H1 (cell line): ENCODE data around the gene FUBP3. TPM values are rescaled to one million over a fixed set of nuclear protein-coding genes. Genes with fewer than 3 reads are reported as not detected.

Experiments used
- CTCF ChIA-PET: fragments of 300-600 bp; sonication (Branson Sonifier 250); formaldehyde crosslinking; loops from one replicate; lab custom pipeline; 2021; ENCODE audit not compliant: partially characterized antibody; lab: Charles Lee
- POLR2A ChIA-PET: fragments of 300-600 bp; sonication (Branson Sonifier 250); formaldehyde crosslinking; loops from one replicate; lab custom pipeline; 2021; ENCODE audit warnings: inconsistent platforms; ENCODE audit not compliant: partially characterized antibody; lab: Charles Lee
- DNase-seq, 2 experiments: peaks; one replicate each; pipeline versions ENCODE4 v3.0.0 to v3.0.0-alpha.2; 2010 to 2022; ENCODE audit warnings: low spot score in 2 of 2, low read depth in 1 of 2, mixed read lengths in 1 of 2
- FAIRE-seq: peaks from 2 replicates; lab custom pipeline; 2011; peaks lifted over from hg19 to GRCh38; lab: Jason Lieb, UNC
- H2AFZ ChIP-seq: 2 replicates; pipeline ENCODE4 v1.8.1; 2012; ENCODE audit warnings: low read length, inconsistent platforms
- H2AK5ac ChIP-seq: 2 replicates; pipeline ENCODE4 v1.6.1; 2013; ENCODE audit warnings: low read depth, low read length
- H2BK120ac ChIP-seq: replicated peaks from 2 replicates; pipeline ENCODE3; 2013; ENCODE audit warnings: low read depth, low read length, inconsistent platforms
- H2BK12ac ChIP-seq: 2 replicates; pipeline ENCODE4 v1.6.1; 2013; ENCODE audit warnings: low read depth, low read length
- H2BK15ac ChIP-seq: 2 replicates; pipeline ENCODE4 v1.6.1; 2013; ENCODE audit warnings: low read length
- H2BK20ac ChIP-seq: 2 replicates; pipeline ENCODE4 v1.6.1; 2013; ENCODE audit warnings: low read length
- H2BK5ac ChIP-seq: 2 replicates; pipeline ENCODE4 v1.6.1; 2013; ENCODE audit warnings: low read depth, low read length
- H3K14ac ChIP-seq: 2 replicates; pipeline ENCODE4 v1.6.1; 2013; ENCODE audit warnings: inconsistent platforms; ENCODE audit not compliant: insufficient read length
- H3K18ac ChIP-seq: 2 replicates; pipeline ENCODE4 v1.6.1; 2013; ENCODE audit warnings: low read length; ENCODE audit errors: extremely low read depth
- H3K23ac ChIP-seq: 2 replicates; pipeline ENCODE4 v1.6.1; 2013; ENCODE audit warnings: inconsistent platforms; ENCODE audit not compliant: insufficient read length
- H3K23me2 ChIP-seq: 2 replicates; pipeline ENCODE4 v1.6.1; 2013; ENCODE audit warnings: low read depth, low read length
- H3K27ac ChIP-seq: 2 replicates; pipeline ENCODE4 v1.6.1; 2011; ENCODE audit warnings: low read depth, low read length, inconsistent platforms
- H3K27me3 ChIP-seq, 4 experiments: replicated peaks in 1 of 4; 1 replicate in 1 of 4; 2 replicates in 3 of 4; pipeline versions ENCODE4 v1.6.1 to v1.8.1; 2011 to 2013; ENCODE audit warnings: low read length in 3 of 4, mild to moderate bottlenecking in 3 of 4, inconsistent platforms in 2 of 4, mixed read lengths in 2 of 4, moderate library complexity in 1 of 4; ENCODE audit not compliant: control insufficient read depth in 3 of 4, insufficient read depth in 3 of 4; ENCODE audit errors: extremely low read depth in 1 of 4
- H3K36me3 ChIP-seq, 4 experiments: 2 replicates each; pipeline versions ENCODE4 v1.6.1 to v1.8.1; 2011 to 2013; ENCODE audit warnings: mild to moderate bottlenecking in 4 of 4, low read length in 3 of 4, moderate library complexity in 2 of 4, control low read depth in 1 of 4, inconsistent platforms in 1 of 4; ENCODE audit not compliant: insufficient read depth in 4 of 4, control insufficient read depth in 2 of 4
- H3K4ac ChIP-seq: replicated peaks from 2 replicates; pipeline ENCODE3; 2013; ENCODE audit warnings: low read length, low read depth, mixed read lengths, inconsistent platforms; ENCODE audit not compliant: insufficient read length
- H3K4me1 ChIP-seq, 4 experiments: replicated peaks in 1 of 4; 1 replicate in 1 of 4; 2 replicates in 3 of 4; pipeline versions ENCODE4 v1.6.1 to v1.8.1; 2011 to 2013; ENCODE audit warnings: low read length in 3 of 4, inconsistent platforms in 2 of 4, mixed read lengths in 1 of 4; ENCODE audit not compliant: insufficient read depth in 4 of 4, control insufficient read depth in 3 of 4
- H3K4me2 ChIP-seq, 2 experiments: 2 replicates each; pipeline versions ENCODE4 v1.6.1 to v1.8.1; 2011 to 2013; ENCODE audit warnings: low read depth in 2 of 2, low read length in 2 of 2, control low read depth in 1 of 2, inconsistent platforms in 1 of 2, mild to moderate bottlenecking in 1 of 2; ENCODE audit not compliant: insufficient read depth in 1 of 2
- H3K4me3 ChIP-seq, 4 experiments: fragments of 200-600, 300-600 bp in 1 of 4; sonication (generic), shearing (Covaris generic), sonication (Bioruptor Twin) in 1 of 4; 2 replicates each; pipeline versions ENCODE4 v1.5.1 to v1.8.1; 2011 to 2016; ENCODE audit warnings: low read length in 4 of 4, low read depth in 3 of 4, control low read depth in 2 of 4, inconsistent platforms in 2 of 4, mild to moderate bottlenecking in 2 of 4, mixed read lengths in 1 of 4, moderate library complexity in 1 of 4; ENCODE audit not compliant: insufficient read depth in 2 of 4; ENCODE audit errors: extremely low read depth in 1 of 4
- H3K56ac ChIP-seq: replicated peaks from 2 replicates; pipeline ENCODE3; 2013; ENCODE audit warnings: low read depth, mild to moderate bottlenecking, mixed read lengths, low read length, inconsistent platforms; ENCODE audit not compliant: insufficient read length
- H3K79me1 ChIP-seq: 2 replicates; pipeline ENCODE4 v1.6.1; 2013; ENCODE audit warnings: low read depth, low read length, control low read depth
- H3K79me2 ChIP-seq, 2 experiments: 2 replicates each; pipeline versions ENCODE4 v1.6.1 to v1.8.1; 2012 to 2013; ENCODE audit warnings: low read length in 2 of 2, mild to moderate bottlenecking in 2 of 2, inconsistent platforms in 1 of 2; ENCODE audit not compliant: insufficient read depth in 2 of 2, control insufficient read depth in 1 of 2
- H3K9ac ChIP-seq, 4 experiments: replicated peaks in 1 of 4; 1 replicate in 1 of 4; 2 replicates in 3 of 4; pipeline versions ENCODE4 v1.6.1 to v1.8.1; 2011 to 2013; ENCODE audit warnings: low read depth in 3 of 4, low read length in 3 of 4, control low read depth in 2 of 4, mild to moderate bottlenecking in 2 of 4, moderate library complexity in 2 of 4, inconsistent platforms in 1 of 4; ENCODE audit errors: extremely low read depth in 1 of 4
- H3K9me3 ChIP-seq, 2 experiments: 2 replicates each; pipeline versions ENCODE4 v1.6.1 to v1.8.1; 2012 to 2013; ENCODE audit warnings: mild to moderate bottlenecking in 2 of 2, moderate library complexity in 2 of 2, control low read depth in 1 of 2, inconsistent platforms in 1 of 2, low read depth in 1 of 2, low read length in 1 of 2, mixed read lengths in 1 of 2; ENCODE audit not compliant: insufficient read depth in 2 of 2
- H4K20me1 ChIP-seq, 2 experiments: replicated peaks in 1 of 2; 2 replicates each; pipeline versions ENCODE3 to v1.8.1; 2011 to 2013; ENCODE audit warnings: inconsistent platforms in 2 of 2, low read length in 2 of 2, mild to moderate bottlenecking in 1 of 2; ENCODE audit not compliant: insufficient read depth in 2 of 2, control insufficient read depth in 1 of 2
- H4K5ac ChIP-seq: 2 replicates; pipeline ENCODE4 v1.6.1; 2013; ENCODE audit warnings: low read length, low read depth, mixed read lengths, inconsistent platforms; ENCODE audit not compliant: insufficient read length
- H4K8ac ChIP-seq: 2 replicates; pipeline ENCODE4 v1.8.0; 2013; ENCODE audit warnings: mild to moderate bottlenecking, moderate library complexity, low read length, inconsistent platforms; ENCODE audit not compliant: insufficient read depth; ENCODE audit errors: extremely low read depth
- H4K91ac ChIP-seq: replicated peaks from 2 replicates; pipeline ENCODE3; 2013; ENCODE audit warnings: low read length, mixed read lengths, inconsistent platforms; ENCODE audit not compliant: insufficient read length
- EP300 ChIP-seq, 2 experiments: IDR thresholded peaks; 1 replicate in 1 of 2; 2 replicates in 1 of 2; pipeline ENCODE4 v1.6.1; 2011 to 2012; ENCODE audit warnings: low read depth in 2 of 2, low read length in 2 of 2, mild to moderate bottlenecking in 2 of 2, borderline replicate concordance in 1 of 2, inconsistent platforms in 1 of 2, moderate library complexity in 1 of 2
- WGBS, 2 experiments: shearing (Covaris generic) in 1 of 2; methylation state at CpG; one replicate each; pipeline versions ENCODE4 v1.1.6 to v1.1.7; 2013 to 2015; ENCODE audit warnings: low lambda C conversion rate in 2 of 2, mixed read lengths in 2 of 2, inconsistent platforms in 1 of 2, low coverage in 1 of 2, missing lambda C conversion rate in 1 of 2; ENCODE audit not compliant: insufficient replicate concordance in 2 of 2, insufficient coverage in 1 of 2, insufficient read length in 1 of 2; ENCODE audit errors: extremely low coverage in 1 of 2, missing lambda C conversion rate in 1 of 2; 5-methylcytosine and 5-hydroxymethylcytosine counted together
- polyA plus RNA-seq, 7 experiments: library from polyadenylated mRNA; depleted of rRNA in 3 of 7; stranded (reverse) in 5 of 7; unstranded in 2 of 7; fragments of >200 nt in 5 of 7; fragments of 200-250 nt in 2 of 7; gene quantifications; 1 replicate in 5 of 7; 2 replicates in 1 of 7; 4 replicates in 1 of 7; pipeline versions ENCODE4 v1.2.1 to v1.2.3, GENCODE V29; 2011 to 2013; ENCODE audit warnings: missing spikeins in 2 of 7, mixed read lengths in 2 of 7
- total RNA-seq: library from RNA; stranded (reverse); fragmentation: NEBNext Ultra II Directional; extraction: Animal tissue kit (Norgen Biotek cat#: 25700); gene quantifications from 2 replicates; pipeline ENCODE4 v1.2.1, GENCODE V29; 2021

FUBP3 gene
- total and polyA plus RNA-seq, 2 of the 8 experiments (the other 6 are each of a cell fraction or from before 2014, with no cell fraction given): 23.7 to 76.4 TPM

DNA sequence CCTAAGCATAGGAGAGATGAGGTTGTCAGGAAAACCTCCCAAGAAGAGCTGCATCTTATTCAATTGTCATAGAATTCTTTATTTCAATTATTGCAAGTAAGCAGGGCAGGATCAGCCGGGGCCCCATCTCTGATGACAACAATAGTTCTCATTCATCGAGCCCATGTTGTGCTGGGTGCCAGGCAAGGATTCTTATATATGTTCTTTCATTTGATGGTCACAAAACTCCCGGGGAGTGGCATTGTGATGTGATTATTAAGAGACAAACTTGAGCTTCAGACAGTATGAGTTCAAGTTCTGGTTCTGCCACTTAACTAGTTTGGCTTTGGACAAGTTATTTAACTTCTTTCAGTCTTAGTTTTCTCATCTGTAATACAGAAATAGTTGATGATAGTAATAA is 8.5 kb downstream of the FUBP3 start:
- DNase-seq (no peak), FAIRE-seq (no peak)
- no peak overlapping the region for H2AK5ac ChIP-seq
- H3K27me3 ChIP-seq: no peaks in the 10 kb centered on the region
- H3K79me2 ChIP-seq: peaks cover 5 to 86% of the 10 kb centered on the region in 2 experiments
- peaks cover 16% of the 10 kb centered on the region for H3K79me1 ChIP-seq
- no peak overlapping the region for H3K4ac ChIP-seq
- no peak overlapping the region for H3K56ac ChIP-seq
- H4K20me1 ChIP-seq: peaks cover 8 to 22% of the 10 kb centered on the region in 2 experiments
- no peak overlapping the region for H3K18ac ChIP-seq
- H2BK120ac ChIP-seq: no peak overlapping the region
- H3K27ac ChIP-seq: no peak overlapping the region
- H3K4me2 ChIP-seq: no peak overlapping the region
- CTCF ChIA-PET: interaction anchor here (1.2 kb wide), 1 partner anchor 43 kb away, joined by 3 read pairs; no protein-coding TSS in a partner anchor
- no peak overlapping the region for H4K91ac ChIP-seq
- no peak overlapping the region for H2BK20ac ChIP-seq
- H4K8ac ChIP-seq: no peak overlapping the region
- H3K4me3 ChIP-seq: no peak overlapping the region
- H4K5ac ChIP-seq: no peak overlapping the region
- no peaks in the 10 kb centered on the region for H3K23me2 ChIP-seq
- no peak overlapping the region for H2AFZ ChIP-seq
- no peak overlapping the region for H3K14ac ChIP-seq
- no peaks in the 10 kb centered on the region for H3K4me1 ChIP-seq
- no peak overlapping the region for H3K9ac ChIP-seq
- peaks cover 0 to 5% (median 4%) of the 10 kb centered on the region in 4 experiments; a peak in 4 of 8 replicates for H3K36me3 ChIP-seq
- H3K9me3 ChIP-seq: no peaks in the 10 kb centered on the region
- H3K23ac ChIP-seq: no peak overlapping the region
- TF ChIP-seq EP300 (IDR thresholded peaks at IDR 0.05; ENCODE audit: borderline replicate concordance in 1 of 2, low read depth in 2 of 2, low read length in 2 of 2): no peak
- no peak overlapping the region for H2BK12ac ChIP-seq
- H2BK5ac ChIP-seq: no peak overlapping the region
- WGBS, 2 experiments: 100% methylated on average over 3 of the region's 3 CpGs; no CpG with 5 or more reads in 1 of the 2 experiments
- POLR2A ChIA-PET: interaction anchor here (1.0 kb wide), 1 partner anchor 10 kb away, joined by 3 read pairs; no protein-coding TSS in a partner anchor
- H2BK15ac ChIP-seq: no peak overlapping the region
